Fibroblast of lung (primary cell): ENCODE results near the gene ACAA2. TPM values are rescaled to one million over a fixed set of nuclear protein-coding genes. Genes with fewer than 3 reads are reported as not detected.
"Not testable (repeated sequence)": the region's sequence is repeated elsewhere in the genome, so short reads cannot be mapped to it uniquely, and the experiment has no call there.

Experiments
- DNase-seq, 2 donors: peaks; one replicate each; pipeline versions ENCODE4 v3.0.0 to v3.0.0-alpha.2; 2010; ENCODE audit warnings: low read depth in 2 of 2
- H2AFZ ChIP-seq: 2 replicates; pipeline ENCODE4 v1.5.1; 2012; ENCODE audit warnings: low read length, control low read depth, inconsistent platforms
- H3K27ac ChIP-seq: 2 replicates; pipeline ENCODE4 v1.5.1; 2011; ENCODE audit warnings: low read length, control low read depth; ENCODE audit not compliant: insufficient read depth
- H3K27me3 ChIP-seq: 2 replicates; pipeline ENCODE4 v1.5.1; 2011; ENCODE audit warnings: mild to moderate bottlenecking, low read length; ENCODE audit not compliant: control insufficient read depth, insufficient read depth
- H3K36me3 ChIP-seq: 2 replicates; pipeline ENCODE4 v1.5.1; 2011; ENCODE audit warnings: low read length; ENCODE audit not compliant: control insufficient read depth, insufficient read depth
- H3K4me1 ChIP-seq: 2 replicates; pipeline ENCODE4 v1.5.1; 2011; ENCODE audit warnings: low read length; ENCODE audit not compliant: control insufficient read depth, insufficient read depth; ENCODE audit errors: extremely low read depth
- H3K4me2 ChIP-seq: 2 replicates; pipeline ENCODE4 v1.5.1; 2011; ENCODE audit warnings: low read length, control low read depth; ENCODE audit not compliant: insufficient read depth; ENCODE audit errors: extremely low read depth
- H3K4me3 ChIP-seq, 4 experiments: fragments of 200-600 bp in 1 of 4; sonication (generic) in 1 of 4; replicated peaks in 1 of 4; 2 replicates each; pipeline ENCODE4 v1.5.1; 2011 to 2016; ENCODE audit warnings: low read length in 4 of 4, low read depth in 3 of 4, mild to moderate bottlenecking in 3 of 4, control low read depth in 2 of 4, inconsistent platforms in 1 of 4, mixed read lengths in 1 of 4; ENCODE audit not compliant: insufficient read depth in 1 of 4; ENCODE audit errors: control extremely low read depth in 1 of 4
- H3K79me2 ChIP-seq: 2 replicates; pipeline ENCODE4 v1.5.1; 2012; ENCODE audit warnings: mild to moderate bottlenecking, low read length, inconsistent platforms; ENCODE audit not compliant: control insufficient read depth, insufficient read depth
- H3K9ac ChIP-seq: 2 replicates; pipeline ENCODE4 v1.5.1; 2011; ENCODE audit warnings: mild to moderate bottlenecking, low read length, control low read depth; ENCODE audit not compliant: insufficient read depth
- H3K9me3 ChIP-seq: 2 replicates; pipeline ENCODE4 v1.5.1; 2012; ENCODE audit warnings: low read depth, low read length; ENCODE audit not compliant: control insufficient read depth, insufficient read depth
- H4K20me1 ChIP-seq: 2 replicates; pipeline ENCODE4 v1.5.1; 2011; ENCODE audit warnings: low read length; ENCODE audit not compliant: control insufficient read depth, insufficient read depth; ENCODE audit errors: extremely low read depth
- EZH2 ChIP-seq: IDR thresholded peaks from 2 replicates; pipeline ENCODE4 v1.5.1; 2012; ENCODE audit warnings: low read length, control low read depth, mild to moderate bottlenecking; ENCODE audit errors: missing control alignments
- polyA plus RNA-seq, 2 donors: library from polyadenylated mRNA; depleted of rRNA in 1 of 2; stranded (reverse) in 1 of 2; unstranded in 1 of 2; fragments of >200 nt; gene quantifications; 2 replicates each; pipeline ENCODE4 v1.2.1, GENCODE V29; 2011 to 2012; ENCODE audit warnings: missing spikeins in 1 of 2
- total RNA-seq: library from RNA; depleted of rRNA; stranded (reverse); fragments of >200 nt; gene quantifications from 2 replicates; pipeline ENCODE4 v1.2.1, GENCODE V29; 2014
- TF ChIP-seq, protein P1 (sequence below), 2 donors: IDR thresholded peaks in 1 of 2; conservative IDR thresholded peaks in 1 of 2; 1 replicate in 1 of 2; 2 replicates in 1 of 2; pipeline ENCODE4 v1.5.1; 2011 to 2012; ENCODE audit warnings: low read length in 2 of 2, control low read depth in 1 of 2, inconsistent platforms in 1 of 2, low read depth in 1 of 2, mild to moderate bottlenecking in 1 of 2

ACAA2 gene
- total and polyA plus RNA-seq, 2 donors (not counting 1 experiment from before 2014, with no cell fraction given), result 27.1 to 38.5 TPM

DNA sequence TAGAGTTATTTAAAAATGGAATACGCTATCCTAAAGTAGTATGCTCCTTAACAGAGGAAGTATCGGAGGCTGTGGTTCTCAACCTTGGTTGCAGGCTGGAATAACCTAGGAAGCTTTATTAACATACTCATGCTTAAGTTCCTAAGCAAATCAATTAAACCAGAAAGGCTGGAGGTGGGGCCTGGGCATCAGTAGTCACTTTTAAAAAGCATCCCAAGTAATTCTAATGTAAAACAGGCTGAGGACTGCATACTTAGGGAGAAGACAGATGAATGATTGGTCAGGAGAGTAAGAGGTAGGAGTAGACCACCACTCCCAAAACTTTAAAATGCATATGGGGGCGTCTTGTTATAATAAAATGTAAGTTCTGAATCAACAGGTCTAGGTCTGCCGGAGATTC is 15.3 kb downstream of the ACAA2 start:
- TF ChIP-seq, protein P1, sequence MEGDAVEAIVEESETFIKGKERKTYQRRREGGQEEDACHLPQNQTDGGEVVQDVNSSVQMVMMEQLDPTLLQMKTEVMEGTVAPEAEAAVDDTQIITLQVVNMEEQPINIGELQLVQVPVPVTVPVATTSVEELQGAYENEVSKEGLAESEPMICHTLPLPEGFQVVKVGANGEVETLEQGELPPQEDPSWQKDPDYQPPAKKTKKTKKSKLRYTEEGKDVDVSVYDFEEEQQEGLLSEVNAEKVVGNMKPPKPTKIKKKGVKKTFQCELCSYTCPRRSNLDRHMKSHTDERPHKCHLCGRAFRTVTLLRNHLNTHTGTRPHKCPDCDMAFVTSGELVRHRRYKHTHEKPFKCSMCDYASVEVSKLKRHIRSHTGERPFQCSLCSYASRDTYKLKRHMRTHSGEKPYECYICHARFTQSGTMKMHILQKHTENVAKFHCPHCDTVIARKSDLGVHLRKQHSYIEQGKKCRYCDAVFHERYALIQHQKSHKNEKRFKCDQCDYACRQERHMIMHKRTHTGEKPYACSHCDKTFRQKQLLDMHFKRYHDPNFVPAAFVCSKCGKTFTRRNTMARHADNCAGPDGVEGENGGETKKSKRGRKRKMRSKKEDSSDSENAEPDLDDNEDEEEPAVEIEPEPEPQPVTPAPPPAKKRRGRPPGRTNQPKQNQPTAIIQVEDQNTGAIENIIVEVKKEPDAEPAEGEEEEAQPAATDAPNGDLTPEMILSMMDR (conservative IDR thresholded peaks at IDR 0.05 in 1 of 2, IDR thresholded peaks at IDR 0.05 in 1 of 2; ENCODE audit: low read depth in 1 of 2, low read length in 2 of 2), result no peak
- TF ChIP-seq EZH2, result no peak
- Histone ChIP-seq H4K20me1 (no peaks in the 10 kb centered on the region), H3K4me1 (no peaks in the 10 kb centered on the region), H3K4me2 (no peak overlapping the region), H3K4me3 (no peak overlapping the region), H3K79me2 (no peaks in the 10 kb centered on the region), H3K27me3 (no peaks in the 10 kb centered on the region), H3K9ac (no peak overlapping the region), H3K36me3 (no peaks in the 10 kb centered on the region), H3K9me3 (no peaks in the 10 kb centered on the region), H3K27ac (no peak overlapping the region), H2AFZ (no peak overlapping the region)
- no peak for DNase-seq

DNA sequence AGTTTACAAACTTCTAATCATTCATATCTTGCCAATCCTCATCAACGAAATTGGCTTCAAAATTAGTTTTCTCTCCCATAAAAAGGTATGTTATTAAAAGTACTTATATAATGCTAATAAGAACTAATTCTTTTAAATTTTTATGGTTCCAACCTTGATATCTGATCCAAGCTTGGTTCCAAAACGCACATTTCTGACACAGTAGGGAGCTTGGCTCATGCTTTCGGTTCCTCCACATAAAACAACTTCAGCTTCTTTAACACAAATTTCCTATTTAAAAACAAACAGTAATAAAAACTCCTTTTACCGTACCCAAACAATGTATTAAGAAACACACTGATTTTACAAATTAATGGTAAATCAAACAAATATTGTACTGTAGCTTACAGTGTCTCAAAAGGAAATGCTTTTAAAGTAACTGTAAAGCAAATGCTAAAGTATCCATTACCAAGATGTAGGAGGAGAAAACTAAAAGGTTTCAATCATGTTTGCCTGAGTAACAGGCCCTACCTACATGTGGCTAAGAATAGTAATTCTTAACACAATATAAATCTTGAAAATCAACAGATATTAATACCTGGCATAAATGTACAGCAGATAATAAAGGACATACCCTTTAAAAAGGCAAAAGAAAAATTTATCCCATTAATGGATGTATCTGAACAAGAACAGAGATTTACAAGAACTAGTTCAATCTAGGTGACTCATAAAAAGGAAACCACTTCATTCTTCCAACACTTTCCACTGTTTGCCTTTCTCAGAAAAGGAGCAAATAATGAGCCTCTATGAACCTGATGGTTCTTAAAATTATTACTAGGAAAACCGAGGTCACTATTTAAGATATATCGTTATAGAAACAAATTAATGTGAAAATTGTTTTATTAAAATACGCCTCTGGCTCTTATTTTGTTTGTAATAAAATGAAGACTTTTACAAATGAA is 17.5 kb downstream of the ACAA2 start:
- H3K36me3 ChIP-seq, result no peaks in the 10 kb centered on the region
- H3K27ac ChIP-seq, result no peak overlapping the region
- no peak overlapping the region for H3K4me3 ChIP-seq
- no peaks in the 10 kb centered on the region for H3K9me3 ChIP-seq
- H3K4me1 ChIP-seq, result no peaks in the 10 kb centered on the region
- H4K20me1 ChIP-seq, result no peaks in the 10 kb centered on the region
- H2AFZ ChIP-seq, result no peak overlapping the region
- TF ChIP-seq EZH2, result no peak
- TF ChIP-seq, protein P1 (conservative IDR thresholded peaks at IDR 0.05 in 1 of 2, IDR thresholded peaks at IDR 0.05 in 1 of 2; ENCODE audit: low read depth in 1 of 2, low read length in 2 of 2), result no peak
- H3K27me3 ChIP-seq, result no peaks in the 10 kb centered on the region
- H3K4me2 ChIP-seq, result no peak overlapping the region
- peak in 1 of 2 donors; percentile 42 for DNase-seq
- no peak overlapping the region for H3K9ac ChIP-seq
- H3K79me2 ChIP-seq, result no peaks in the 10 kb centered on the region

- TF ChIP-seq EZH2, result no peak
- TF ChIP-seq, protein P1 (conservative IDR thresholded peaks at IDR 0.05 in 1 of 2, IDR thresholded peaks at IDR 0.05 in 1 of 2; ENCODE audit: low read depth in 1 of 2, low read length in 2 of 2), result no peak
- Histone ChIP-seq H4K20me1 (no peaks in the 10 kb centered on the region), H3K36me3 (no peaks in the 10 kb centered on the region), H3K79me2 (no peaks in the 10 kb centered on the region), H3K27ac (no peak overlapping the region), H2AFZ (no peak overlapping the region), H3K9me3 (no peaks in the 10 kb centered on the region), H3K4me3 (no peak overlapping the region), H3K4me2 (no peak overlapping the region), H3K27me3 (no peaks in the 10 kb centered on the region), H3K4me1 (no peaks in the 10 kb centered on the region), H3K9ac (no peak overlapping the region)
- DNase-seq, result no peak
These were observed 18.6 kb downstream of the ACAA2 start for GRCh38 chr18:49794743-49795142.

DNA sequence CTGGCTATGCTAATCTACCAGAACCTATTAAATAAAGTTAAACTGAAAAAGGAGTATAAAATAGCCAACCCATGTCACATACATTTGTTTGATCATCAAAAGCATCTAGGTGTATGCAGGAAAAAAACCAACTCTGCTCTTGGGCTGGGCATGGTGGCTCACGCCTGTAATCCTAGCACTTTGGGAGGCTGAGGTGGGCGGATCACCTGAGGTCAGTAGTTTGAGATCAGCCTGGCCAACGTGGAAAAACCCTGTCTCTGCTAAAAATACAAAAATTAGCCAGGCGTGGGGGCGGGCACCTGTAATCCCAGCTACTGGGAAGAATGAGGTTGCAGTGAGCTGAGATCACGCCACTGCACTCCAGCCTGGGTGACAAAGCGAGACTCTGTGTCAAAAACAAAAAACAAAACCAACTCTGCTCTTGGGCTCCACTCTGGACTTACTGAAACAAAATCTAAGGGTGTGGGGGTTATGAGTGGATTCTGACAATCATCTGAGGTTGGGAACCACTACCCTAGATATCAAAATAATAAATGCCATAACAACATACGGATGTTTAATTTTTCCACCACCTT is 23.7 kb downstream of the ACAA2 start:
- H3K27me3 ChIP-seq, H4K20me1 ChIP-seq, DNase-seq, H3K27ac ChIP-seq, H3K36me3 ChIP-seq, H3K79me2 ChIP-seq, H3K4me1 ChIP-seq, H3K4me3 ChIP-seq, H3K9me3 ChIP-seq, H3K4me2 ChIP-seq, H3K9ac ChIP-seq, H2AFZ ChIP-seq: not testable (repeated sequence)
